GM21528 (cell line): ENCODE data around the gene RBM22.
A peak's percentile ranks its signal among the peaks of the same experiment; 100 is the strongest.

Source experiments
- ATAC-seq: cut with Tn5 transposase; IDR thresholded peaks from one replicate; pipeline ENCODE4 v1.9.1; 2021; ENCODE audit warnings: mild to moderate bottlenecking, moderate library complexity; ENCODE audit not compliant: unreplicated experiment, low FRiP score

Gene RBM22

GRCh38 chr5:150674341-150674821 lies 26.5 kb downstream of the RBM22 start:
- ATAC-seq = no peak

- ATAC-seq = no peak
These were observed 28.0 kb downstream of the RBM22 start for GRCh38 chr5:150672884-150673275.

- no peak for ATAC-seq
These were observed 28.5 kb downstream of the RBM22 start for GRCh38 chr5:150672237-150672883.

- no peak for ATAC-seq
These were observed 29.2 kb downstream of the RBM22 start for GRCh38 chr5:150671509-150672236.

GRCh38 chr5:150670948-150671310 lies 29.9 kb downstream of the RBM22 start:
- ATAC-seq = no peak

- no peak for ATAC-seq
These were observed 30.5 kb downstream of the RBM22 start for GRCh38 chr5:150670275-150670947.

GRCh38 chr5:150665044-150665443 lies 35.8 kb downstream of the RBM22 start:
- no peak for ATAC-seq

- ATAC-seq = no peak
These were observed 36.9 kb downstream of the RBM22 start for GRCh38 chr5:150663936-150664335.

GRCh38 chr5:150662731-150663516 lies 37.9 kb downstream of the RBM22 start:
- no peak for ATAC-seq

GRCh38 chr5:150661821-150662596 lies 38.9 kb downstream of the RBM22 start:
- ATAC-seq = no peak

GRCh38 chr5:150661086-150661485 lies 39.8 kb downstream of the RBM22 start, which contains the start of gene MYOZ3:
TSS of gene MYOZ3 (plus strand) at chr5:150661251. CDS start at chr5:150662942, 1,691 bp downstream.
- ATAC-seq = no peak

- no peak for ATAC-seq
These were observed 40.6 kb downstream of the RBM22 start for GRCh38 chr5:150660108-150660831.

GRCh38 chr5:150659360-150660107 lies 41.3 kb downstream of the RBM22 start:
- ATAC-seq = no peak

GRCh38 chr5:150658699-150659265 lies 42.1 kb downstream of the RBM22 start:
- ATAC-seq = no peak

- ATAC-seq = no peak
These were observed 42.7 kb downstream of the RBM22 start for GRCh38 chr5:150658121-150658520.

- peak; percentile 68 for ATAC-seq
These were observed 44.4 kb downstream of the RBM22 start for GRCh38 chr5:150656191-150657132.

GRCh38 chr5:150655221-150655620 lies 45.6 kb downstream of the RBM22 start:
- no peak for ATAC-seq
